Testis (tissue), 3 donors: ENCODE data around the gene ANAPC1. TPM values are rescaled to one million over a fixed set of nuclear protein-coding genes. Genes with fewer than 3 reads are reported as not detected.
"Not testable (repeated sequence)": the region's sequence is repeated elsewhere in the genome, so short reads cannot be mapped to it uniquely, and the experiment has no call there.

Experiments used
- DNase-seq: peaks from one replicate; pipeline ENCODE4 v3.0.0-alpha.2; 2019
- H3K27ac ChIP-seq, 2 donors: fragments of 200-600 bp; sonication (generic); one replicate each; pipeline ENCODE4 v1.5.1; 2019
- H3K27me3 ChIP-seq: fragments of 200-600 bp; sonication (generic); one replicate; pipeline ENCODE4 v1.5.1; 2019
- H3K36me3 ChIP-seq: fragments of 200-600 bp; sonication (generic); one replicate; pipeline ENCODE4 v1.5.1; 2017; ENCODE audit warnings: low read depth; ENCODE audit errors: missing control alignments
- H3K4me1 ChIP-seq: fragments of 200-600 bp; sonication (generic); one replicate; pipeline ENCODE4 v1.5.1; 2019
- H3K4me3 ChIP-seq, 2 donors: fragments of 200-600 bp; sonication (generic); one replicate each; pipeline ENCODE4 v1.5.1; 2017 to 2019
- H3K9me3 ChIP-seq: fragments of 200-600 bp; sonication (generic); one replicate; pipeline ENCODE4 v1.5.1; 2017
- CTCF ChIP-seq, 3 experiments: fragments of 450-650 bp in 2 of 3; fragments of 200-600 bp in 1 of 3; sonication (generic) in 1 of 3; IDR thresholded peaks; one replicate each; pipeline ENCODE4 v1.5.1; 2016 to 2019; ENCODE audit warnings: antibody characterized with exemption in 3 of 3, mild to moderate bottlenecking in 2 of 3, moderate library complexity in 1 of 3
- POLR2A ChIP-seq: fragments of 450-650 bp; IDR thresholded peaks from one replicate; pipeline ENCODE4 v1.6.1; 2017; ENCODE audit warnings: antibody characterized with exemption, mild to moderate bottlenecking, moderate library complexity
- WGBS, 2 donors: methylation state at CpG; one replicate each; pipeline ENCODE4 v1.1.5; 2018; 5-methylcytosine and 5-hydroxymethylcytosine counted together
- intact Hi-C: fragments of 100-400 bp; cut with DNase I; formaldehyde crosslinking; loops from one replicate; pipeline ENCODE4 v1.15.1; 2023; ENCODE audit warnings: low total_unique reads
- polyA plus RNA-seq: library from polyadenylated mRNA; stranded (reverse); fragments of 350-450 nt; fragmentation: Illumina TruSeq; extraction: RNeasy Lipid Tissue Mini Kit (QIAGEN cat#74804); gene quantifications from one replicate; pipeline ENCODE4 v1.2.3, GENCODE V29; 2014; ENCODE audit warnings: low read depth, low replicate concordance; ENCODE audit not compliant: insufficient read depth
- total RNA-seq, 2 donors: library from RNA; depleted of rRNA; stranded (reverse); fragments of >200 nt; gene quantifications; one replicate each; pipeline ENCODE4 v1.2.3, GENCODE V29; 2016

ANAPC1 gene
- total and polyA plus RNA-seq, 3 donors from 2014 or later = 32.6 to 77.2 (median 68.5) TPM

GRCh38 chr2:111910609-111911277 is 26.8 kb upstream of the ANAPC1 start:
- Histone ChIP-seq H3K36me3 (no peaks in the 10 kb centered on the region), H3K4me1 (peaks cover 33% of the 10 kb centered on the region), H3K27ac (no peak overlapping the region), H3K4me3 (no peak overlapping the region), H3K9me3 (no peaks in the 10 kb centered on the region), H3K27me3 (no peaks in the 10 kb centered on the region)
- 57 to 69% methylated on average over 2 of the region's 2 CpGs for WGBS, 2 donors
- no peak for DNase-seq
- TF ChIP-seq POLR2A (no peak), CTCF (IDR thresholded peaks at IDR 0.05) (no peak)
- intact Hi-C loops = no loop called here

- 90 to 93% methylated on average over 4 of the region's 4 CpGs for WGBS, 2 donors
- H3K27me3 ChIP-seq, H3K9me3 ChIP-seq, H3K4me3 ChIP-seq, H3K36me3 ChIP-seq, intact Hi-C loops, DNase-seq: not testable (repeated sequence)
- Histone ChIP-seq H3K27ac (peak overlapping the region in 1 of 2 donors; percentile 46), H3K4me1 (peaks cover 38% of the 10 kb centered on the region)
Observed at GRCh38 chr2:111909997-111910396, 26.0 kb upstream of the ANAPC1 start.

GRCh38 chr2:111909079-111909478 is 25.1 kb upstream of the ANAPC1 start:
- DNase-seq = no peak
- 65 to 72% methylated on average over 3 of the region's 3 CpGs for WGBS, 2 donors

GRCh38 chr2:111908578-111908977 is 24.6 kb upstream of the ANAPC1 start:
- Histone ChIP-seq H3K27ac (peak overlapping the region in 1 of 2 donors; percentile 83), H3K9me3 (no peaks in the 10 kb centered on the region), H3K27me3 (no peaks in the 10 kb centered on the region), H3K4me1 (peaks cover 38% of the 10 kb centered on the region), H3K4me3 (no peak overlapping the region), H3K36me3 (no peaks in the 10 kb centered on the region)
- TF ChIP-seq CTCF (IDR thresholded peaks at IDR 0.05) = no peak
- no peak for TF ChIP-seq POLR2A
- WGBS, 2 donors = 27 to 28% methylated on average over 1 of the region's 1 CpG
- no peak for DNase-seq
- intact Hi-C loops = no loop called here

More at GRCh38 chr2:111909079-111909478, 25.1 kb upstream of the ANAPC1 start:
- peaks cover 38% of the 10 kb centered on the region for H3K4me1 ChIP-seq
- no peaks in the 10 kb centered on the region for H3K27me3 ChIP-seq
- H3K36me3 ChIP-seq = no peaks in the 10 kb centered on the region
- intact Hi-C loops = no loop called here
- H3K4me3 ChIP-seq = no peak overlapping the region
- no peak for TF ChIP-seq POLR2A
- no peak for TF ChIP-seq CTCF (IDR thresholded peaks at IDR 0.05)
- H3K27ac ChIP-seq = peak overlapping the region in 1 of 2 donors; percentile 46
- H3K9me3 ChIP-seq = no peaks in the 10 kb centered on the region

GRCh38 chr2:111905990-111906735 is 22.2 kb upstream of the ANAPC1 start:
- peak; percentile 46 for DNase-seq
- peaks cover 48% of the 10 kb centered on the region for H3K4me1 ChIP-seq
- H3K4me3 ChIP-seq = no peak overlapping the region
- no peaks in the 10 kb centered on the region for H3K36me3 ChIP-seq
- 13 to 42% methylated on average over 4 of the region's 4 CpGs for WGBS, 2 donors
- intact Hi-C loops = no loop called here
- peak overlapping the region; percentile 40 to 83 for H3K27ac ChIP-seq
- no peaks in the 10 kb centered on the region for H3K9me3 ChIP-seq
- no peaks in the 10 kb centered on the region for H3K27me3 ChIP-seq
- TF ChIP-seq CTCF (IDR thresholded peaks at IDR 0.05) = no peak
- TF ChIP-seq POLR2A = no peak

- intact Hi-C loops, H3K4me3 ChIP-seq, H3K36me3 ChIP-seq, H3K27me3 ChIP-seq, H3K9me3 ChIP-seq, DNase-seq: not testable (repeated sequence)
- Histone ChIP-seq H3K27ac (peak overlapping the region in 1 of 2 donors; percentile 83), H3K4me1 (peaks cover 49% of the 10 kb centered on the region)
- WGBS, 2 donors = 93 to 99% methylated on average over 9 of the region's 9 CpGs
Observed at GRCh38 chr2:111905475-111905869, 21.5 kb upstream of the ANAPC1 start.
